Left lung (tissue), 10 donors: ENCODE data around the gene MYH13. TPM values are rescaled to one million over a fixed set of nuclear protein-coding genes. Genes with fewer than 3 reads are reported as not detected.
"Not testable (repeated sequence)": the region's sequence is repeated elsewhere in the genome, so short reads cannot be mapped to it uniquely, and the experiment has no call there.

Experiments used
- ATAC-seq: fragments of 200-7000 bp; cut with Tn5 transposase; one replicate; pipeline ENCODE4 v1.9.1; 2020; ENCODE audit warnings: moderate library complexity
- DNase-seq, 4 donors: peaks; one replicate each; pipeline ENCODE4 v3.0.0-alpha.2; 2013 to 2020
- H3K27ac ChIP-seq, 2 donors: fragments of 200-600 bp; sonication (generic) in 1 of 2; one replicate each; pipeline versions ENCODE4 v1.5.0 to v1.8.0; 2020 to 2021
- H3K27me3 ChIP-seq, 2 donors: fragments of 200-600 bp; sonication (generic) in 1 of 2; one replicate each; pipeline versions ENCODE4 v1.5.0 to v1.8.0; 2020 to 2021
- H3K36me3 ChIP-seq, 2 donors: fragments of 200-600 bp; sonication (generic) in 1 of 2; one replicate each; pipeline versions ENCODE4 v1.5.0 to v1.8.0; 2020 to 2021
- H3K4me1 ChIP-seq, 2 donors: fragments of 200-600 bp; one replicate each; pipeline ENCODE4 v1.8.0; 2021
- H3K4me3 ChIP-seq, 2 donors: fragments of 200-600 bp; sonication (generic) in 1 of 2; one replicate each; pipeline versions ENCODE4 v1.5.0 to v1.8.0; 2020 to 2021; ENCODE audit warnings: mild to moderate bottlenecking in 1 of 2
- H3K9me3 ChIP-seq, 2 donors: fragments of 200-600 bp; sonication (generic) in 1 of 2; one replicate each; pipeline versions ENCODE4 v1.5.0 to v1.8.0; 2020 to 2021
- intact Hi-C, 2 donors: fragments of 100-400 bp; cut with DNase I; formaldehyde crosslinking; loops; one replicate each; pipeline versions ENCODE4 v1.11.2 to v1.14.2; 2022
- polyA plus RNA-seq, 6 donors: library from polyadenylated mRNA; unstranded; fragments of 120-200 nt; gene quantifications; one replicate each; pipeline ENCODE4 v1.2.1, GENCODE V29; 2013; ENCODE audit not compliant: insufficient read length in 6 of 6
- total RNA-seq, 2 donors: library from RNA; stranded (reverse); fragmentation: NEBNext Ultra II Directional; extraction: Animal tissue kit (Norgen Biotek cat#: 25700); gene quantifications; one replicate each; pipeline ENCODE4 v1.2.1, GENCODE V29; 2021
- TF ChIP-seq, protein P1 (sequence below), 2 donors: fragments of 200-600 bp; sonication (generic) in 1 of 2; IDR thresholded peaks; one replicate each; pipeline versions ENCODE4 v1.5.0 to v1.8.0; 2021; ENCODE audit warnings: antibody characterized with exemption in 2 of 2
- donor health status: DM: no; HTN: yes; CAD: no.
- donor health status: DM: no; HTN: no; CAD: no.

MYH13 gene
- total and polyA plus RNA-seq, 8 donors = 0.03 TPM; not detected in 6

DNA sequence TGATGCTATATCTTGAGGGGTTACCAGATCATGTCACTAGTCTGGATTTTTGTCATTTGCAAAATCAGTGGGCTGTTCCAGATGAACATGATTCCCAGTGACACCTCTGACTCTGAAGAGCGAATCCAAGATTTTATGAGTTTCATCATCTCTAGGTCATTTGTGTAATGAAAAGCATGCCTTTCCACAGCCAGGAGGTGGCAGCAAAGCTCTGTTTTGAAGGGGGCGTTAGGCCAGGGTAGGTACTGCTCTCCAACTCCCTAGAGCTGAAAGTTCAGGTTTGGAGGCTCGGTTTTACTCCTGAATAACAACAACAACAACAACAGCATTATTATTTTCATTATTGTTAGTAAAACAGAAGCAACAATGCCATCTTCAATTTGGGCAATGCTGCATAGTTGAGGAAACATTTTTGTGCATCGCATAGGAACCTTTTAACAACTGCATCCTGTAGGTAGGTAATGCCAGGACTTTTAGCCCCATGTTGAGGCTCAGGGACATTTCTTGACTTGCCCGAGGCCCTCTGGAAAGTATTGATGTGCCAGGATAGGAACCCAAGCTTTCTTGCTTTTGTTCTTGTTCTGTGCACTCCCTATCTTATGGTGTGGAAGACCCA is 77.0 kb downstream of the MYH13 start:
- Histone ChIP-seq H3K27me3 (peaks cover 0 to 9% of the 10 kb centered on the region in 2 donors), H3K4me1 (no peaks in the 10 kb centered on the region), H3K4me3 (no peak overlapping the region), H3K36me3 (no peaks in the 10 kb centered on the region), H3K9me3 (no peaks in the 10 kb centered on the region), H3K27ac (no peak overlapping the region)
- ATAC-seq (peak; percentile 81), DNase-seq (peak in 2 of 4 donors; percentile 51 to 71)
- TF ChIP-seq, protein P1, sequence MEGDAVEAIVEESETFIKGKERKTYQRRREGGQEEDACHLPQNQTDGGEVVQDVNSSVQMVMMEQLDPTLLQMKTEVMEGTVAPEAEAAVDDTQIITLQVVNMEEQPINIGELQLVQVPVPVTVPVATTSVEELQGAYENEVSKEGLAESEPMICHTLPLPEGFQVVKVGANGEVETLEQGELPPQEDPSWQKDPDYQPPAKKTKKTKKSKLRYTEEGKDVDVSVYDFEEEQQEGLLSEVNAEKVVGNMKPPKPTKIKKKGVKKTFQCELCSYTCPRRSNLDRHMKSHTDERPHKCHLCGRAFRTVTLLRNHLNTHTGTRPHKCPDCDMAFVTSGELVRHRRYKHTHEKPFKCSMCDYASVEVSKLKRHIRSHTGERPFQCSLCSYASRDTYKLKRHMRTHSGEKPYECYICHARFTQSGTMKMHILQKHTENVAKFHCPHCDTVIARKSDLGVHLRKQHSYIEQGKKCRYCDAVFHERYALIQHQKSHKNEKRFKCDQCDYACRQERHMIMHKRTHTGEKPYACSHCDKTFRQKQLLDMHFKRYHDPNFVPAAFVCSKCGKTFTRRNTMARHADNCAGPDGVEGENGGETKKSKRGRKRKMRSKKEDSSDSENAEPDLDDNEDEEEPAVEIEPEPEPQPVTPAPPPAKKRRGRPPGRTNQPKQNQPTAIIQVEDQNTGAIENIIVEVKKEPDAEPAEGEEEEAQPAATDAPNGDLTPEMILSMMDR (IDR thresholded peaks at IDR 0.05) = peak; percentile 44 to 57
- intact Hi-C loops = no loop called here

DNA sequence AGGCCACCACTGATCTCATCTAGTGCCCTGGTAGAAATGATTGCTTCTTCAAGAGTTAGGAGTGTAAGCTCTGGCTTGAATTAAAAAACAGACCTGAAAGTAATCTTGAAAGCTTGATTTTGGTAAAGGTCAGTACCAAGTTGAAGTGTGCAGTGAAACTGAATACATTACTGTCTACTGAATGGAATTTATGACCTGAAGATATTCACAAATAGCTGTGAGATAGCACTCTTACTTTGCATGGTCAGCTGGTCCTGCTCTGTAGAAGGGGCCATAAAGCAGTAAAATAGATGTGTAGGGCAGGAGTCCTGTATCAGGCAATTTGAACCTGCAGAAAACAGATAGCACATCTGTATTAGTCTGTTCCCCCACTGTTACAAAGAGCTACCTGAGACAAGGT is 78.6 kb downstream of the MYH13 start:
- no peak overlapping the region for H3K4me3 ChIP-seq
- TF ChIP-seq, protein P1 (IDR thresholded peaks at IDR 0.05) = no peak
- no peak overlapping the region for H3K27ac ChIP-seq
- no peak for DNase-seq
- intact Hi-C loops = no loop called here
- no peaks in the 10 kb centered on the region for H3K9me3 ChIP-seq
- no peaks in the 10 kb centered on the region for H3K36me3 ChIP-seq
- no peak for ATAC-seq
- H3K27me3 ChIP-seq = peaks cover 0 to 22% of the 10 kb centered on the region in 2 donors
- H3K4me1 ChIP-seq = no peaks in the 10 kb centered on the region

DNA sequence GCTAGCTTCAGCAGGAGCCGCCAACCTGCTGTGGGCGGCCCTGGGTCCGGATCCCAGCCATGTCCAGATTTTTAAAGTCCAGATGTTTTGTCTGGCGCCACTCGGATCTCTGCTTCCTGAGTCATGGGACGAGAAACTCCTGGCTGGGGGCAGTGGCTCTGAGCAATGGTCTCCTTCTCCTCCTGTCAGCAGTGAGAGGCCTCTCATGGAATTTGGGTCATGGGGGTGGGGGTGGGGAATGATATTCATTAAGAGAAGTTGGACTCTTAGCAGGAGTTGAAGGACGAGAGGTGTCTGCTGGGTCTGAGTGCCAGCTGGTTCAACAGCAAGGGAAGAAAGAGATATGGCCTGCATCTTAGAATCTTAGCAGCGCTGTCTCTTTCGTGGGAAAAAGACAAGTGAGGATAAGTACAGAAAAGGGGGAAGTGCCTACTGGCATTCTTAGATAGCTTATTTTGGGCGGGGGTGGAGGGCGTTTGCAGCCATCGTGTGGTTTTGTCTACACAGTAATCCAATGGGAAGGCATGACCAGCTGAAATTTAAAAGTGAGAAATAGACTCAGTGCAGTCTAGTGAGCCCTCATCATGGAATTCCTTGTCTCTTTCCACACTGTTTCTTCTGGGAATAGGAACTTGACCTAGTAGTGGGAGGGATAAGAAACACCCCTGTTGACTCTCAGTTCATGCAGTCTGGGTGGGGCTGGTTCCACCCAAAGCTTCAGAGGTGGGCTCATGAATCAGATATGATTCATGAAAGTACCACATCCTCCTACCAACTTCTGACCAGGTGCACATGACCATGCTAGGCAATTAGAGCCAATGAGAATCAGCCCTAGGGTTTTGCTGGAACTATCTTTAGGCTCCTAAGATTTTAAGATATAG is 80.5 kb downstream of the MYH13 start:
- DNase-seq (peak in 2 of 4 donors; percentile 30 to 37), ATAC-seq (peak; percentile 52)
- no peak overlapping the region for H3K4me3 ChIP-seq
- TF ChIP-seq, protein P1 (IDR thresholded peaks at IDR 0.05) = no peak
- intact Hi-C loops = no loop called here
- H3K27ac ChIP-seq = no peak overlapping the region
- no peaks in the 10 kb centered on the region for H3K9me3 ChIP-seq
- no peaks in the 10 kb centered on the region for H3K4me1 ChIP-seq
- peaks cover 0 to 39% of the 10 kb centered on the region in 2 donors for H3K27me3 ChIP-seq
- no peaks in the 10 kb centered on the region for H3K36me3 ChIP-seq

DNA sequence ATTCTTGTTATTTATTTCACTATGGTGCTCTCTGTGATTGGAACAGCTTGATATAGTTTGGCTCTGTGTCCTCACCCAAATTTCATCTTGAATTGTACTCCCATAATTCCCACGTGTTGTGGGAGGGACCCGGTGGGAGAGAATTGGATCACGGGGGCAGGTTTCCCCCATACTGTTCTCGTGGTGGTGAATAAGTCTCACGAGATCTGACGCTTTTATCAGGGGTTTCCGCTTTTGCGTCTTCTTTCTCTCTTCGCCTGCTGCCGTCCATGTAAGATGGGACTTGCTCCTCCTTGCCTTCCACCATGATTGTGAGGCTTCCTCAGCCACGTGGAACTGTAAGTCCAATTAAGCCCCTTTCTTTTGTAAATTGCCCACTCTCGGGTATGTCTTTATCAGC is 81.2 kb downstream of the MYH13 start:
- H3K27ac ChIP-seq, ATAC-seq, H3K4me1 ChIP-seq, H3K4me3 ChIP-seq, H3K36me3 ChIP-seq, H3K9me3 ChIP-seq, intact Hi-C loops, DNase-seq: not testable (repeated sequence)
- H3K27me3 ChIP-seq = peaks cover 0 to 39% of the 10 kb centered on the region in 2 donors

DNA sequence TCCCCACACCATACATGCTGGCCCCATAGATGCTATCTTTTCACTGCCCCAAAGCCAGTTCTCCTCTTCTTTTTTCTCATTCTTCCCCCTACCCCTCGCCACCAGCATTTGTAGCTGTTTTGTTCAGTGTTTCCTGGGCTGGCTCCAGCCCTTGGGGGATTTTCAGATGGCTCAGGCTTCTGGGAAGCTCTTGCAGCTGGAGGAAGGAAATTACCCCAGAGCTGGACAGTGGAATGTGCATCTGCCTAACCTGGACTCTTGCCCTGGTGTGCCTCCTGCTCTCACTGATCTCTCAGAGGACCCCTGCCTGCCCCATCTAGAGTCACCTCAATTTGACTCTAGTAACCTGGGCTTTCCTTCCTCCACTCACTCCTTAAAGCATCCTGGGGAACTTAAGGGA is 82.8 kb downstream of the MYH13 start:
- peak in 1 of 4 donors; percentile 53 for DNase-seq
- TF ChIP-seq, protein P1 (IDR thresholded peaks at IDR 0.05) = no peak
- intact Hi-C loops = no loop called here
- Histone ChIP-seq H3K27me3 (peaks cover 0 to 39% of the 10 kb centered on the region in 2 donors), H3K4me3 (no peak overlapping the region), H3K9me3 (no peaks in the 10 kb centered on the region), H3K36me3 (no peaks in the 10 kb centered on the region), H3K27ac (no peak overlapping the region), H3K4me1 (no peaks in the 10 kb centered on the region)
- ATAC-seq = peak; percentile 23
